Measurements from ENCODE around the gene LRRC73.
A peak's percentile ranks its signal among the peaks of the same experiment; 100 is the strongest.
"Not testable (repeated sequence)": the region's sequence is repeated elsewhere in the genome, so short reads cannot be mapped to it uniquely, and the experiment has no call there.

LRRC73 gene

DNA sequence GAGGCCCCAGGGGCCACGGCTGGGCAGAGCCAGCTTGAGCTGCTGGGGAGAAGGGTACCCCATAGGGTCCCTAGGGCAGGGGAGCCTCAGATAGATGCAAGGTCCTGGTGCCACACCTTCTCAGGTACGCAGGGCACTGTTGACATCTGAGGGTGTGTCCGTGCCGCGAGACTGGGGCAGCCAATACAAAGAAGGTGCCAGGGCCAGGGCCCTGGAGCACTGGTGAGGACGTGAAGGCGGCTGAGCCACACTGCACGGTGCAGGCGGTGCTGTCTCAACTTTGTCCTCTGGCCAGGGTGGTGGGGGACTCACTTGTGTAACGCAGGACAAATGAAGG, 649 bp upstream of the LRRC73 start:
- DNase-seq (ENCODE audit: low read depth in 3 of 3) = no peak

DNA sequence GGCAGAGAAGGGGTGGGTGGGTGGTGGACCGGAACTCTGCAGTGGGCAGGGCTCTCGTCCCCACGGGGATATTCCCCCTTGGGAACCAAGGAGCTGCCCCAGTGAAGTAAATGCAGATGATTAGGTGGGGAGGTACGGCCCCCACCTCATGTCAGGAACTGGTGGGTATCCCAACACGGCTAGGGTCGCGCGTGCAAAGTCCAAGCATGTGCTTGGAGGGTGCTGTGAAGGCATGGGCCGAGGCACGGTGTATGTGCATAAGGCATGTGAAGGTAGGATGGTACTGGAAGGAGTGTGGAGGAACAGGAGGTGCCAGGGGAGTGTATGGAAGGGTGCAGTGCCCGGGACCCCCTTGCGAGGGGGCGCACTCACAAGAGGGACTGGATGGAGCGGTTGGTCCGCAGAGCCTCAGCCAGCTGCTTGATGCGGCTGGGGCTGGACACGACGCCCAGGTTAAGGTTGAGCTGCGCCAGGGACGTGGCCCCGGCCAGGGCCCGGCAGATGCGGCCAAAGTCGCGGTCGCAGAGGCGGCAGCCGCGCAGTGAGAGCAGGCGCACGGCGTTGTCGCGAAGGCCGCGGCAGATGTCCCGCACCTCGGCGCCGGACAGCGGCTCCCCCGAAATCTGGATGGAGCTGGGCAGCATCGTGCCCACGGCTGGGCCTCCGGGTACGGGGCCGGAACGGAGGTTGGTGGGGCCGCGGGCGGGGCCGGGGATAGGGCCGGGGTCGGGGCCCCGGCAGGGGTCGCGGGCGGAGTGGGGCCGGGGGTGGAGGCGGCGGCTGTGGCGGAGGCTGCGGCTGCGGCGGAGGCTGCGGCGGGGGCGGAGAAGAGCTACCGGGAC, 783 bp downstream of the LRRC73 start:
- no peak for DNase-seq (ENCODE audit: low read depth in 3 of 3)

DNA sequence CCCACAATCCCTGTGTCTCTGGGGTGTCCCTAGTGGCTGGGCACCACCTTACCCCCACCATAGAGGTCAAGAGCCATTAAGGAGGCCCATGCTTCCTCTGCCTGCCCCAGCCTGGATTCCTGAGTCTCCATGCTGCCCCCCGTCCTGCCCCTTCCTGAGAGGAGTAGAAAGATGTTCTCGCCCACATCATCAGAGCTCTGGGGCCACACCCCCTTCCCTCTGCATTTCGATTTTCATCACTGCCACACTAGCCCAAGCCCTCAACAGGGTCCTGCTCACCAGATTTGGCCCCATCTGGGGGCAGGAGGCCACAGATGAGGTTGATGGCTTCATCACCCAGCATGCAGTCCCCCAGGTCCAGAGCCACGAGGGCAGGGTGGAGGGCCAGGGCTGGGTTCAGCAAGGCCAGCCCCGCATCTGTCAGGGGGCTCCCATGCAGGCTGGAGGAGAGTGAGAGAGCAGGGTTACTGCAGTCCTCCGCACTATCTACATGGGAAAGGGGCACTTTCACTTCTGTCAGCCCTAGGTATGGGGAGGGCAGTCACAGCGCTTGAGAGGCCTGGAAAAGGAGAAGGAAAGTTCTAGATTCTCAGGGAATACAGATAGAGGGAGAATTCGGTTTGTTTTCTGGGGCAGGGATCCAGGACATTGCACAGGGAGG, 1.5 kb downstream of the LRRC73 start:
- no peak for DNase-seq (ENCODE audit: low read depth in 3 of 3)

DNA sequence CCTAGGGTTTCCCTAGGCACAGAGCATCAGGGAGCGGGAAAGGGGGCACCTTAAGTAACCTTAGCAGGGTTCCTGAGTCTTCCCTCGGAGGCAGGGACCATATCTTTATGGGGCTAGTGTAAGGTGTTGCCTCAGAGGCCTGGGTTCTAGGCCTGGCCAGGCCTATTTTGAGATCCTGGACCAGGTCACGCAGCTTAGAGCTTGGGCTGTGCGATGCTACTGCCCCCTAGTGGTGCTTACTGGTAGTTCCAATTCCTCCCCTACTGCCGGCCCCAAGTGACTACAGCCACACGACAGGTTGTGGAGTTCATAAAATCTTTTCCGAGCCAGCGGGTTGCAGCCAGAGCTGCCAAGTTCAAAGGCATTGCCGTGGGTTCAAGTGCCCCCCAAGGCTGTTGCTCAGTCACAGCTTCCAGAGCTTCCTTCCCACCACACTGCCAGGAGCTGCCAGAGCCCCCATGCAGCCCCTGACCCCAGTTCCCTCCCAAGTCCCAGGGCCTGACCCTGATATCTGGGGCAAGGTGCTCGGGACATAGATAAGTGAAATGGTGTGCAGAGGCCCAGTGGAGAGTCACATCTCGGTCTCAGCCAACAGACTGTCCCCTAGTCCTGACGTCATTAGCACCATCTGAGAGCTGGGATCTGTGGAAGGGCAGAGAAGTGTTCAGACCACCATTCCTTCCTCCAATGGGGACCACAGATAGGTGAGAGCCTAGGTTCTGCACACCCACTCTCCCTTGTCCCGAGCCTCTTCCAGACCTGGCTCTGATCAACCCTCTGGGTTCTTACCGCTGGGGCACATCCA, 3.3 kb downstream of the LRRC73 start:
- DNase-seq (ENCODE audit: low read depth in 3 of 3) = peak; percentile 50 to 71 (median 59)

DNA sequence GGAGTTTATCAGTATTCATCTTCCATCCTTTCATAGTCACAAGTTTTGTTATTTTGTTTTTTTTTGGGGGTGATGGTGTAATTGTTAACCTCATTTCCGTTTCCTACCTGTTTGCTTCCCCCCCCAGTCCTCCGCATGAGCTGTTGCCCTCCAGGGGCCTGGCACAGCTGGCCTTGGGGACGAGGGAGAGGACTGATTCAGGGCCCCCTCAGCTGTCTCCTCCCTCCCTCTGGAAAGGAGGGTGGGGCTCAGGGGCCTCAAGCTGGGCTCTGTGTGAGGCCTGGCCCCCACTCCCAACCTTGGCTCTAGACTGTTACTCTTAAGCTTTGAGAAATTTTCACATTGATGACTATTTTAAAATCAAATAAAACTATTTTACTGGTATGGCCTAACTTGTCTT, 4.0 kb downstream of the LRRC73 start:
- DNase-seq (ENCODE audit: low read depth in 3 of 3) = no peak

DNA sequence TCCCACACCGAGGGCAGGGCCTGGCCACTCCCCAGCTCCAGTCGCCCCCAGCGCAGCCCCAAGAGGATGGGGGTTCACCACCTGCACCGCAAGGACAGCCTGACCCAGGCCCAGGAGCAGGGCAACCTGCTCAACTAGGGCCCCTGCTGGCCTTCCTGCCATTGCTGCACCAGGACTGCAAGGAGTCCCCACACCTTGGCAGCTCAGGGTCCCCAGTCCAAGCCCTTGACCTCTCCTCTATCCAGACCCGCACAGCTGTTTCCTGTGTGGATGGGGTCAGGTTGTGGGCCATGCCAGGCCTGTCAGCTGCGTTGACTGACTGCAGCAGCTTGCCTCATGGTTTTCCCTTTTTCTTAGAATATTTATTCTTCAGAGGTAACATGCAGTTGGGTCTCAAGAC, 4.4 kb downstream of the LRRC73 start:
- no peak for DNase-seq (ENCODE audit: low read depth in 3 of 3)

DNA sequence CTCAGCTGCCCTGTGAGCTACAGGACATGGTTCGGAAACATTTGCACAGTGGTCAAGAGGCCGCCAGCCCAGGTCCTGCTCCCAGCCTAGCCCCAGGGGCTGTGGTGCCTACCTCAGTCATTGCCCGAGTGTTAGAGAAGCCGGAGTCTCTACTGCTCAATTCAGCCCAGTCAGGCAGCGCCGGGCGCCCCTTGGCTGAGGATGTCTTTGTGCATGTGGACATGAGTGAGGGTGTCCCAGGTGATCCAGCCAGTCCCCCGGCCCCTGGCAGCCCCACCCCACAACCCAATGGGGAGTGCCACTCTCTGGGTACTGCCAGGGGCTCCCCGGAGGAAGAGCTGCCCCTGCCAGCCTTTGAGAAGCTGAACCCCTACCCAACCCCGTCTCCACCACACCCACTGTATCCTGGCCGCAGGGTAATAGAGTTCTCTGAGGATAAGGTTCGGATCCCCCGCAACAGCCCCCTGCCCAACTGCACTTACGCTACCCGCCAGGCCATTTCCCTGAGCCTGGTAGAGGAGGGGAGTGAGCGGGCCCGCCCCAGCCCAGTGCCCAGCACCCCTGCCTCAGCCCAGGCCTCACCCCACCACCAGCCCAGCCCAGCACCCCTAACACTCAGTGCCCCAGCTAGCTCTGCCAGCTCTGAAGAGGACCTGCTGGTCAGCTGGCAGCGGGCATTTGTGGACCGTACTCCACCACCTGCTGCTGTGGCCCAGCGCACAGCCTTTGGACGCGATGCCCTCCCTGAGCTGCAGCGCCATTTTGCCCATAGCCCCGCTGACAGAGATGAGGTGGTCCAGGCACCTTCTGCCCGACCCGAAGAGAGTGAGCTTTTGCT, 5.2 kb downstream of the LRRC73 start:
- DNase-seq (ENCODE audit: low read depth in 3 of 3) = no peak

DNA sequence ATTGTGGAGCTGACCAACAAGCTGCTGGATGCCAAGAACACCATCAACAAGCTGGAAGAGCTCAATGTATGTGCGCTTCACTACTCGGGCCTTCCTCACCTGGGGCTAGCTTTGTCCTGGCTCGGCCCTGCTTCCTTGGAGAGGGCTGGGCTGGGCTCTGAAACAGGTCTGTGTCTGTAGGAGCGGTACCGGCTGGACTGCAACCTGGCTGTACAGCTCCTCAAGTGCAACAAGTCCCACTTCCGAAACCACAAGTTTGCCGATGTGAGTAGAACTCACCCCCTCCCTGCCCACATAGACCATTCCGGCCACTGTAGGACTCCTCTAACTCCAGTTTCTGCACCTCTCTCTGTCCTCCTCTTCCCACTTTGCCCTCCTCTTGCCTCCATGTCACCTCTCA, 6.7 kb downstream of the LRRC73 start:
- no peak for DNase-seq (ENCODE audit: low read depth in 3 of 3)

DNA sequence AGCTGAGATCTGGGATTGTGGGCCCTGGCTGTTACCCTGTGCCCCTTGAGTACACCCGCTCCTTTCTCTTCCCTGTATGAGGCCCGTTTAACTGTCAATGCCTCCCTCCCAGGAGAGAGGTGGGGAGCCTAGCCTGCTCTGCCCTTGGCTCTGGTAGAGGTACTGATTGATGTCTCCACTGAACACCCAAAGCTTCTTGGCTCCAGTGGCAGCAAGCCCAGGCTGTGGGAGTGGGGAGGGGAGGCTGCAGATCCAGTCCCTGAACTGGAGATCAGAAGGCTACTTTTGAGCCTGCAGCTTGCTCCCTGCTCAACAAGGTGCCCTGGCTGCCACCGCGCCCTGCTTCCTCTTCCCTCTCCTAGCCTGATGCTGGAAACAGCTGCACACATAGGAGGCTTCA, 7.5 kb downstream of the LRRC73 start:
- no peak for DNase-seq (ENCODE audit: low read depth in 3 of 3)

DNA sequence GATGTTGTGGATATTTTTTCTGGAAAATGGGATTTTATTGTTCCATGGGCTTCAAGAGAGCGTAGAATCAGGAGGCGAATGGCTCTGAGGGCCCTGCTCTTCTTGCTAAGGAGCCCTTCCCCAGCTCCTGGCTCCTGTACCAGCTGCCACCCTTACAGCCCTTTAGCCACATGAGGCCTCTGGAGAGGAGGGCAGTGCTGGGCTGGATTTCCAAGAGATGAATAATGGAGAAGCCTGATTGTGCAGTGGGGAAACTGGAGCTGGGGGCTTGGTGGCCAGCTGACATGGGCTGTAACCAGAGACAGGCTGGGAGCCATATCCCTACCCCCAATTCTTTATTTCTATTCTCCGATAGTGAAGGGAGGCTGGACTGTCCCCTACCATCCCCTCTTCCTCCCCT, 9.2 kb downstream of the LRRC73 start:
- DNase-seq (ENCODE audit: low read depth in 3 of 3) = no peak

DNA sequence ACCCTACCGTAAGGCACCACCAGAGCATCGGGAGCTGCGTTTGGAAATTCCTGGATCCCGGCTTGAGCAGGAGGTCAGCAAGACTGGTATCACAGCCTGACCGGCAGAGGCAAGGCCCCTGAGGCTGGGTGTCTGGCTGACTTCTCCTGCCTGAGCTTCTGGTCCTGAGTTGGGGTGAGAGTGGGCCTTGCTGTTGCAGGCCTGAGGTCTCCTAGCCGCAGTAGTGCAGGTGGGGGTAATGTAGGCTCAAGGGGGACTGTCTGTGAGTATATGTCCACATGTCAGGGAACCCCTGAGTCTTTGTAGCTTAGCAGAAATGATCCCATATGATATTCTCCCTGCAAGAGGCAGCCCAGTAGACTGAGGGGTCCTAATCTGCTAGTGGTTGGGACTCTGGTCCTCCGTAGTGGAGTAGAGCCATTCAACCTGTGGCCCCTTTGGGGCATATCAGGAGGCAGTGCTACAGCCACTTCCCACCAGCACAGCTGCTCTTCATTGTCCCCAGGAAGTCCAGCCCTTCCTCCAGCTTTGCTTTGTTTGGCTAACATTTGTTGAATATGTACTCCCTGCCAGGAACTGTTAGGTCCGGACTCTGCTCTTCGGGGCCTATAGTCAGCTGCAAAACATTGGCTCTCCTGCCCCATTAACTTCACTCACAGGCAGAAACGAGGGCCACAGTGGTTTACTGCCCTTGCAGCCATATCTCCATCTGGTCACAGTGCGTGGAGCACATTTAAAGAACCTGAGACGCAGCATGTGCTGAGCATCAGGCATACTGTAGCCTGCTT, 10.9 kb downstream of the LRRC73 start:
- DNase-seq (ENCODE audit: low read depth in 3 of 3) = no peak

DNA sequence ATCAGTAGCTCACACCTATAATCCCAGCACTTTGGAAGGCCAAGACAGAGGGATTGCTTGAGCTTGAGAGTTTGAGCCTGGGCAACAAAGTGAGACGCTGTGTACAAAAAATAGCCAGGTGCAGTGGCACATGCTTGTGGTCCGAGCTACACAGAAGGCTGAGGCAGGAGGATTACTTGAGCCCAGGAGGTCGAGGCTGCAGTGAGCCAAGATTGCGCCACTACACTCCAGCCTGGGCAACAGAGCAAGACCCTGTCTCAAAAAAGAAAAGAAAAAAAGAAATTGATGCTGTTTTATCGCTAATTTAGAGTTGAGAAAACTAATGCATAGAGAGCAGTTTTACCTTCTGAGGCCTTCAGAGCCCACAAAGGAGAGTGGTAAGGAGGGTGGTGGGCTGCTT, 11.9 kb downstream of the LRRC73 start:
- not testable (repeated sequence) for DNase-seq (ENCODE audit: low read depth in 3 of 3)

DNA sequence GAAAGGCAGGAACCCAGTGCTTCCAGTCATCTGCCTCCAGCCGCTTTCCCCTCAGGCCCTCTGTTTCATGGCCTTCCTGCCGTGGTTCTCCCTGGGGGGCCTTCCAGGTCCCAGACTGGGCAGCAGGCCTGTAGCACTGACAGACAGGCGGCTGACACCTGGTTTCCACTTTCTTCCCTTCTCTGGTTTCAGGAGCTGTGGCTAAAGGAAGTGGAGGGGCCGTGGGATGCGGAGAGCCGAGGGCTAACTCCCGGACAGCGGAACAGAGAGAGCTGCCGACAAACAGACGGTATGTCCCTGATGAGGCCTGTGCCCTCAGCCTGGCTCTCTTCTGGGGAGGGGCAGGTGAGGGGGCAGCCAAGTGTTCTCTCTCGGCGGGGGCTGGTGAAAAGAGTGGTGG, 12.5 kb downstream of the LRRC73 start:
- DNase-seq (ENCODE audit: low read depth in 3 of 3) = no peak

DNA sequence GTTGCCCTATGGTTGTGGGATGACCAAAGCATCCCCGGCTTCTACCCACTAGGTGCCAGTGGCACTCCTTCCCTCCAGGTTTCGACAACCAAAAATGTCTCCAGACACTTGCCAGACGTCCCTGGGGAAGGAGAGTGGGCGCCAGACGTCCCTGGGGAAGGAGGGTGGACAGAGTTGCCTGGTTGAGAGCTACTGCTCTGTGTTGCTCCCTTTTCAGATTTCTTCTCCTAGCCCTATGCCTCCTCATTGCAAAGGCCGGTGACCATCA, 13.1 kb downstream of the LRRC73 start:
- no peak for DNase-seq (ENCODE audit: low read depth in 3 of 3)

DNA sequence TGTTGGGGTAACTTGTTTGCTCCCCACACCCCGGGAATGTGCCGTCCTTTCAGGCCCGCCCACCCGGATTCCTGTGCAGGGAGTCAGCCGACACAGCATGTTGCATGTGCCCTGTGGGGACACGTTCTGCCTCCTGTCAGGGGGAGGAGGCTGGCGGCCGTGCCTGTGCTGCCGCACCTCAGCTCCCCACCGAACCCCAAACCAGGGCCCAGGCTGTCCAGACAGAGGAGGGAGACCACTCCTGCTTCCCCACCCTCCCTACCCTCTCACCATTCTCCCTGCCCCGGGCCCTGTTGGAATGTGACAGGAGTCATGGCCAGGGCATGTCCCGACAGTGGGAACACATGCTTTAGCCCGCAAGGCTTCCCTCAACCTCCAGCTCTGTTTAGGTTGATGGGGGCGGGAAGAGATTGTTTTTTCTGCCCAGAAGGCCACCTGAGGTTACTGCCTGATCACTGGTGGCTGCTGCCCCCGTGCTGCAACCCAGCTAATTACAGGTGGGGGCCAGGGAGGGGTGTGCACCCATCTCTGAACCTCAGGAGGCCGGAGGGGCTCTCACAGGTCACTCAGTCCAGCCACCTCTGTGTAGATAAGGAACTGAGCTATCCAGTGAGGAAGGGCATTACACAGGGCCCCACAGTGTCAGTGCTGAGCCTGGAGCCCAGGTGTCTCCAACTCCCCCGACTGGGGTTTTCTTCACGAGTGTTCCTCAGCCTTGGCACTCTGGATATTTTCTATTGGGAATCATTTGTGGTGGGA, 13.6 kb downstream of the LRRC73 start:
- DNase-seq (ENCODE audit: low read depth in 3 of 3) = no peak

DNA sequence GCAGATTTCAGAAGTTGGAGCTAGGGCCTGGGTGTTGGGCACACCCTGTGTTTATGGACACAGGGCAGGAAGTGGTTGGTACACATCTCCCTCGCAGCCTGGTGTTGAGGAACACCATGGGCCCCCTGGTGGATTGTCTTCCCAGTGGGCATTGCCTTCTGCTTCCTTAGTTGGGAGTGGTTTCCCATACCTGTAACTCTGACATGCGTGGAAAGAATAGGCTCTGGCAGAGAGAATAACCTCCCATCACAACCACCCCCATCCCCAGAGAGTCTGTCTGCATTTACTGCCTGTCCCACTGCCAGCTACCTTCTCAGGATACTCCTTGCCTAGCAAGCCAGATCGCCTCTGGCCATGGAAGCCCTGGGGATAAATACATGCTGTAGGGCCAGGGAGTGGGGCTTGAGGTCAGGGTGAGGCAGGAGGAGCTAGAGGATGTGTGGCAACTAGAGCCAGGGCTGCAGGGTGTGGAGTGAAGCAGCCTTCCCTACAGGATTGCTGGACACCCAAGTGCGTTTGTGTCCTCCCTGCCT, 14.7 kb downstream of the LRRC73 start:
- no peak for DNase-seq (ENCODE audit: low read depth in 3 of 3)

DNA sequence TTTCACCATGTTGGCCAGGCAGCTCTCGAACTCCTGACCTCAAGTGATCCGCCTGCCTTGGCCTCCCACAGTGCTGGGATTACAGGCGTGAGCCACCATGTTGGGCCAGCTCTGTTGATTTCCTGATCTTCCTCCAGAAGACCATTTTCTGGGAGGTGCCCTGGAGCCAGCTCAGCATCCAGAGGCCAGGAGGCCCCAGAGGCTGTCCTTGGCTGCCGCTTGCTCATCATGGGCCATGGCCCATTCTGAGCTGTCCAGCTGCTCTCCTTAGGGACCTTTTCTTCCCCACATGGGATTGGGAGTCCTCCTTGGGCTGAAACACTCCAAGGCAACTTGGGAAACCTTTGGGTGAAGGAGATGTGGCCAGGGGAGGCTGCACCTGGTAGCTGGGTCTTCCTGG, 15.4 kb downstream of the LRRC73 start:
- DNase-seq (ENCODE audit: low read depth in 3 of 3) = no peak

DNA sequence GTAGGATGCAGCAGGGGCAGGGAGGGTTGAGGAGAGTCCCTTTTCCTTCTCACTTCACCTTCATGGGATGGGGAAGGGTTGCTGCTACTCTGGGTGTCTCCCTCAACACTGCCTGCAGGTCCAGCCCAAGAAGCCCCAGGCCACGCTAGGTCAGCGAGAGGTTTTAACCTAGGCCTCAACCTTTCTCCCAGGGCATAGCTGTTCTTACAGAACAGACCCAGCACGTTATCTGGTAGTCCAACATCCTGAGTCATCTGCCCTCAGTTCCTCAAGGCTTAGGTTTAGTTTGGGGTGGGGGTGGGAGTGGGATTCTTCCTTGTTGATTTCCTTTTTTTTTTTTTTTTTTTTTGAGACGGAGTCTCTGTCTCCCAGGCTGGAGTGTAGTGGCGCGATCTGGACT, 15.8 kb downstream of the LRRC73 start:
- DNase-seq (ENCODE audit: low read depth in 3 of 3) = no peak

DNA sequence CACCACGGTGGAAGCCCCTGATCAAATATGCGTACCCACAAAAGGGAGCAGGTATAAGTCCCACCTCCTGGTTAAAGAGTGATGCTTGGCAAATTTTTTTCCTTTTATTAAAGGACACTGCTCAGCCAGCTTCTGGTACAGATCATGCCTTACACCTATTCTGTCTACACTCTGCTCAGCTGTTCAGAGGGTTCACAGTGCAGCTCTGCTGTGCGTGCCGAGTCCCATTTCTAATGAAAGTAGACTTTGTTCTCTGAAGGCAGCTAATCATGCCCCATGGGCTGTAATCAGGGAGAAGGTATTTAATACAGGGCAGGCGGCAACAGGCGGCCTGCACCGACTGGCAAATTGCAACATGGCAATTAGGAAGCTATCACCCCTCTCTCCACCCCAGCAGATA, 16.3 kb downstream of the LRRC73 start:
- no peak for DNase-seq (ENCODE audit: low read depth in 3 of 3)

DNA sequence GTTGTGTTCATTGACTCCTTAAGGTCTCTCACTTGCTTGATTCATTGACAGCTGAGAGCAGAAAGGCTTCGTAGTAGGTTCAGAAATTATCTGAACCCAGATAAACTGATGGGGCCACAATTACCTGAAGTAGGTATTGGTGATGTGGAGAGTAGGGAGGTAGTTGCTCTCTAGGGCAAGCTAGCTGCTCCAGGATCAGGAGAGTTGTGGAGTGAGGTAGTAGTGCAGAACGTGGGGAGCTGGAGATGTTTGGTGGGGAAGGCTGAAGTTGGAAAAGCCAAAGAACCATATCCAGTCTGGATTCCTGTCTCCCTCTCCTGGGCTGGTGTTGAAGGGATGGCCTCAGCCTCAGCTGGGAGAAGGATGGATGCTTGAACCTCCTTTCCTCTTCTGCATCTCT, 16.9 kb downstream of the LRRC73 start:
- no peak for DNase-seq (ENCODE audit: low read depth in 3 of 3)

Data from stimulated activated CD4-positive, alpha-beta T cell treated with anti-CD3 and anti-CD28 coated beads, TNF-alpha, amount 100 ng/mL, for 4 hours (primary cell).